Activated T-helper 9 cell treated with anti-CD3 and anti-CD28 coated beads, Interleukin-2, amount 50 U/mL, for 16 hours (primary cell): ENCODE data around the gene KIRREL3.

Source experiments
- DNase-seq: peaks from one replicate; pipeline ENCODE4 v3.0.0-alpha.2; 2020; ENCODE audit warnings: low read depth

Gene KIRREL3

DNA sequence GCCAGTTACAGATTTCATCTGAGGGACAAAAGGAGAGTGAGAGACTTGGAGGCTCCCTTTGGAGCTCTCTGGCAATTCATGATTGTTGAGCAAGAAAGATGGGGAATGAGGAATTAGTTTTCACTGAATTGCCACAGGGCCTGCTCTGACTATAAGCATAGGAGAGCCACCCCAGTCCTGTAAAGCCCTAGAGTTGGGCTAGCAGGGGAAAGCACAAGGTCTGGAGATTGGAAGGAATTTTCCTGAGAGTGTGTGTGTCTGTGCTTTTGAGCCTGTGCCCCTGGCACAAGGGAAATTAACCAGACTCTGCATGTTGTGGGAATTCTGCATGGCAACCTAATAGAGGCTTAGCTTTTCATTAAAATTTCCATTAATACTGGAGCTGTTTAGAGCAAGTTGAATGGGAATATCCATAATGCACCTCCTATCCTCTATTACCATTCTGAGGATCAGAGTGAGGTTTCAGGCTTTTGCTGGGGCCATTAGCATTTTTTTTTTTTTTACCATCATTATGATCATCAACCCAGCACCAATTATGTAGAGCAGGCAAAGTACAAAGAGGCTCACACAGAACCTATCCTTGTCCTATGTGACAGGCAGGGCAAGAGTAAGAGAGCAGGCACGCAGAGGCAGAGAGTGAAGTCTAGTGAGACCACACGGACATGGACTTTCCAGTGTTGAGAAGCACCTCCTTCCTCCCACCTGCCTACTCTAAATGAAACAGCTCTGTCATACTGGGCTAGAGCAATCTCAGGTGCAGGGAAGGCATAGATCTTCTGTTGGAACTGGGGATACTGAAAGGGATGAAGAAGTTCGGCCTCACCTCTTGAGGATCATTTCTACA, 336.6 kb downstream of the KIRREL3 start:
- DNase-seq = no peak

GRCh38 chr11:126662035-126662790, 338.4 kb downstream of the KIRREL3 start:
- no peak for DNase-seq

GRCh38 chr11:126660761-126661425, 339.7 kb downstream of the KIRREL3 start:
- no peak for DNase-seq

GRCh38 chr11:126660321-126660720, 340.2 kb downstream of the KIRREL3 start:
- no peak for DNase-seq

- DNase-seq = no peak
Measured at GRCh38 chr11:126658306-126659056, 342.1 kb downstream of the KIRREL3 start.

DNA sequence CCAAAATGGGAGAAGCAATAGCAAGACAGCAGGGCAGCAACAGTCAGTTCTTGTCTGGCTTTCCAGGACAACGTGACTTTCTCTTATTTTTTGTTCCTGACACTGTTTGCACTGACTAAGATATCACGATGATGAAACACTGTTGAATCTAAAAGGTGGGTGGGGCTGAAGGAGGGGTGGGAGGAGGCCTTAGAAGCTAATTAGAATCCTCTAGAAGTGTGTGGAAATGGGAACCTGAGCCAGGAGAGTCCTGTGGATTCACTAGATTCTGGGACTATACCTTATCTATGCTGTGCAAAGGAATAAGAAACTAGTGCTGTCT, 344.8 kb downstream of the KIRREL3 start:
- no peak for DNase-seq

DNA sequence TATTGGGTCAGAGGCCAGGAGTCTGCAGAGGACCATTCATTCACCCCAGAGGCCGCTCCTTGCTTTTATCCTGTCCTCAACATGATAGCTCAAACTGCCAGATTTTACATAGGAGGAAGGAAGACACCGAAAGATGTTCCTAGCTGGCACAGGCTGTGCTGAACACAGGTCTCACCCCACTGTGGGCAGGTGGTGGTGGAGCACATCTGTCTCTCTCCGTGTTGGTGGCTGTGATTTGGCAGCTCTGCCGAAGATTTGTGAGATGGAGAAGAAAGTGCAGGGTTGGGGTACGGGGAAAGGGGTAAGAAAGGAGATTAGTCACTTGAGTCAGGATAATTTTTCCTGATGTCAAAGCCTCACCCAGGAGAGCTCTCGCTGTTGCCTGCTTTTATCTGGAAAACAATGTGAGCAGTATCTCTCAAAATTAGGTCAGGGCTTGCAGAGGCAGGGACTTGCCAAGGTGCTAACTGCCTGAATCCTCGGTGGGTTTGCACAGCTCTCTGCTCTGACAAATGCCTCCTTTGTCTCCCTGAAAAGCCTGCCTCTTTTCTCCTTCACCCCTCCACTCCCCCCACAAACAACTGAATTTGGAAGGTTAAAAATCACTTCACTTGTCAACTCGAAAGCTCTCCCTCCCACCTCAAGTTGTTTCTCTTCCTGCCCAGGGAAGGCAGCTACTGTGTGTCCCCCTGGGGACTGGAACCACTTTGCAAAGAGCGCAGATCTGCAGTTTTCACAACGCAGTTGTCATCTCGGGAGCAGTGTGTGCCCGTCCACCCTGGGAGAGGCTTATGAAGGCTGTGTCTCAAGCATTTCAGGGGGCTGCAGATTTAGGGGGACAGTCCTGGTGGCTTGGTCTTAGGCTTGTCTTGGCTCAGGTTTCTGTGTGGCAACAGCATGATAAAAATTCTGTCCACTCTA, 345.4 kb downstream of the KIRREL3 start:
- DNase-seq = no peak

DNA sequence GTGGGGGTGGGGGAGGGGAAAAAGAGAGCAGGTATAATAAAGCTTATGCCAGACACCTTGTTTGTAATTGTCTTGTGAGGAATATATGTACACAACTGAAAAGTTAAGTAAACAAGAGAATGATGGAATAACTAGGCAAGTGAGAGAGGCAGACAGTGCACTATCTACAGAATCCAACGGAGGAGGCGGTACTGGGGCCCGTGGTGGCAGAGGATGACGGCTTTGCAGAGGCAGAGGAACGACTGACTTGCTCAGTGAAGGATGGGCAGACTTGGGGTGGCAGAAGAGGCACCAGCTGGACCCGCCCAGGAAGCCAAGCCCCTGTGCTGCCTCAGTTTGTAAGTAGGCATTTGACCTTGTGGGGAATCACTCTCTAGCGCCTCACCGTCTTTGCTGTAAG, 347.5 kb downstream of the KIRREL3 start:
- no peak for DNase-seq

DNA sequence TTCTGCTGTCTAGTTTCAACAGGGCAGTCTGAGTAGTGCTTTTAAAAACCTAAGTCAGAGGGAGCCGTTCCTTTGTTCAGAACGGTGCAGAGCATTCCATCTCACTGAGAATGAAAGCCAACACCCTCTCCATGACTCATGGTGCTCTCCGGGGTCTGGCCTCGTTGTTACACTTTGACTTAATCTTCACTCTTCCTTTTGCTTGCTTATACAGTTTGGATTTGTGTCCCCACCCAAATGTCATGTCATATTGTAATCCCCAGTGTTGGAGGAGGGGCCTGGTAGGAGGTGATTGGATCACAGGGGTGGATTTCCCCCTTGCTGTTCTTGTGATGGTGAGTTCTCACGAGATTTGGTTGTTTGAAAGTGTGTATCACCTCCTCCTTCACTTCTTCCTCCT, 352.8 kb downstream of the KIRREL3 start:
- no peak for DNase-seq

DNA sequence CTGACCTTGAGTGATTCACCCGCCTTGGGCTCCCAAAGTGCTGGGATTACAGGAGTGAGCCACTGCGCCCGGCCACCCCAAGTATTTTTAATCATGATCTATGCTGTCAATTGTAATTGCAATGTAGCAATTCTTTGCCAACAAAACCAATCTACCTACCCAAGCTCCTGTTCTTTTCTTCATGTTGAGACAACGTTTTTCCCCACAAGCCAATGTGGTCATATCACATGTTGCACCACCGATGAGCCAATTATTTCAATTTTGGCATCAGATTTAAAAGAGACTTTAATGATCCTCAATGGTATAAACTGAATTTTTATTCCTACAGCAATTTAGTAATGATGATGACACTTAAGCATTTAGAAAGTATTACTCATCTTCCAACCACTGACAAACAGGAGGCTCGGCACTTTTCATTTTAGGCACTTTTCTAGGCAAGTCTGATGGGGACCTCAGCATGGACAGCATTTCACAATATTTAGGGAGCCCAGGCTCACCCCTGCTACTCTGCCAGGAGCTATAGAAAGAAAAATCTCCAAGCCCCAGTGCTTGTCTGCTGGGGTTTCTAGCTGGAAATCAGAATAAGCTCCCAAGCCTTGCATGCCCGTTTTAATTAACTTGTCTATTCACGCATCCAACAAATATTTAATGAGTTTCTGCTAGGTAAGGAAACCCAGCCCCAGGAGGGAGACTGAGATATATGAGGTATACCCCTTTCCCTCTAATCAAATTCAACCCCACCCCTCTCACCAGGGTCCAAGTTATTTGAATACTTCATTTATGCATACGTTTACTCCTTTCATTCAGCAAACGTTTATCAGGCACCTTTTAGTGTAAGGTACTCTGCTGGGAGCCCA, 353.6 kb downstream of the KIRREL3 start:
- DNase-seq = no peak

DNA sequence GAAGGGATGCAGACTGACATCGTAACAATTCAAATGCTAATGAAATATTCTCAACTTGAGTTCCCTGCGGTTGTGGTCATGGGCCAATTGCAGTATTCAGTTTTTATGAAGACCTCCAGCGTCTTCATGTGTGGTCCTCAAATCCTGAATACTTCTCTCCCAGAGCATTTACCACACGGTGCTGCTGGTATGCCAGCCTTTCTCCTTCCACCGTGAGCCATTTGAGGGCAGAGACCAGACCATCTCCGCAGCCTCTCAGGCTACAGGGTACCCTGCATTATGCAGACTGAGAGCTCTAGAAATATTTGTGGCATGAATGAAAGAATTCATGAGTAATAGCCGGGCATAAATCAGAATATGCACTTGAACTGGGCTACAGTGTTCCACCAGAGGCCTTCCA, 355.4 kb downstream of the KIRREL3 start:
- no peak for DNase-seq

GRCh38 chr11:126640186-126640585, 360.4 kb downstream of the KIRREL3 start:
- no peak for DNase-seq

DNA sequence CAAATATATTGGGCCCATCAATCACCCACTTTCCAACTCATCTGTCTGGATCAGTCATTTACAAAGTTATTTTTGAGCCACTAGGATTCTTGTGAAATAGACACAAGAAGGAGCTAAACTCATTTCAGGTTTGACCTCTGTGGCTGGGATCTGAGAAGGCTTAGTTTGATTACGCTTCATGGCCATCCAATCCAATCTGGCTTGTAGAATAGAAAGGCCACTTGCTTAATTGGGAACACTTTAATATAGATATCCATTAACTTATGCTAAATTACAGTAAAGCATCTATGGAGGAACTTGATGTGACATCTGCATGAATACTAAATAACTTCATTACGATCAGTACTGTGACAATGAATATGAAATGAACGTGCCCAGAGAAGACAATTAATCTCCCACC, 360.9 kb downstream of the KIRREL3 start:
- no peak for DNase-seq

- no peak for DNase-seq
Measured at GRCh38 chr11:126638648-126639047, 361.9 kb downstream of the KIRREL3 start.

DNA sequence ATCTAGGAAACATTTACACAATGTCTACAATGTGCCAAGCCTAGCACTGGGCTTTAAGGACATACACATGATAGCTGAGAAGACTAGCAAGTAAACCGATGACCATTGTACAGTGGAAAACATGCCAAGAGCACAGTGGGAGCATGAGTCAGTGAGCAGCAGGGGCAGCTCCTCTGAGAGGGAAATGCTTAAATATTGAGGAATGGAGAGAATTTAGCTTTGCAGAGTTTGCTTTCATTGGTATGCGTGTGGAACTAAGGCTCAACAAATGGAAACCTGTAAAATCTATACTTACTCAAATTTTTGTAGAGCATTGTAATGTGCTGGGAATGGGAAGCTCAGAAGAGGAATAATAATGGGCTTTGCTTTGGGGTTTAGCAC, 362.8 kb downstream of the KIRREL3 start:
- no peak for DNase-seq

DNA sequence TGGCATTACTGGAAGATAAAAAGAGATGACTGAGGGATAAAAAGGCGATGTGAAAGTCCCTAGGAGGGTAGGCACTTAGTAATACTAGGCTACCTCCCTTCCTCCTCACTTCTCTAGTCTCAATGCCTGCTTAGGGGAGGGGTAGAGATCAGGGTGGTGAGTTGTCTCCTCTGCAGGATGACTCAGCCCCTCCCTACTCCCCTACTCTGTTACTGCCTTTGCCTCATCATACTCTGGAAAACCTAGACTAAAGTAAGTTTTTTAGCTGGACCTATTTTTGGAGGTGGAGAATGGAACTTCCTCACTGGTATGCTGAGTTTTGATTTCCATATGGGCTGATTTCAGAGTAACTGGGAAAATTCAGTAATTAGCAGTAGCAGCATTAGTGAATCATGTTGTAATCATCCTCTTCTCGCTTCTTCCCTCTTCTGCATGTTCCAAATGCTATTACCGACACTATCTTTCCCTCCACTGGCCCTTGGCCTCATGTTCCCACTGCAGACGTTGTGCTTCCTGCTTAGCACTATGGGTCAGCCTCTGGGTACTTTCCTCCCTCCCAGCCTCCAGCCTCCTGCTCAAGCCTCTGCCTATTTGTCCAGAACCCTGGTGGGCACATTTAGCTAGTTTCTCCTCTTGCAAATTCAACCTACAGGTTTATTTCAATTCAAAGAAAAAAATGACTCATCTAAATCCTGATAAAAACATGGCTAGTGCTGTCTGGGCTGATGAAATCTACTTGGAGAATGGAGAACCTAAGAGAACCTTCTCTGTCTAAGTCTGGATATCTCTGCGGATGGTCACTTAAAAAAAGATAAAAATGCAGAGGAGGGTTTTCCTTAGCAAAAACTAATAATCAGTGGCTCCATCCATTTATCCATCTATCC, 363.4 kb downstream of the KIRREL3 start:
- no peak for DNase-seq

GRCh38 chr11:126635511-126635910, 365.1 kb downstream of the KIRREL3 start:
- no peak for DNase-seq

DNA sequence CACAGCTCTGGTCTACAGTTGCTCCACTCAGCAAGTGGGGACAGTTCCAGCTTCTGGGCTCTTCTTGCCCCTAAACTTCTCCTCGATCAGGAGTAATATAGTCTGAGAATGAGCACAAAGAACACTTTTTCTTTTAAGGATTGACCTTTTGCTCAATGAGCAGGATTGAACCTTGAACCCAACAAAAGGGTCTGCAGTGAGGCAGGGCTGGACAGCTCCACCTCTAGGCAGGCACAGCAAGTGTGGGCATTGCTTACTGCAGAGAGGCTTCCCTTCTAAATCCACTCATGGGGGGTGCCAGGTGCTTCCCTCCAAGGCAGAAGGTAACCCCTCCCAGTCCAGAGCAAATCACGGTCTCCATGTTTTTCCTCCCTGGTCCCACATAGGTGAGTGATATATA, 365.6 kb downstream of the KIRREL3 start:
- no peak for DNase-seq

DNA sequence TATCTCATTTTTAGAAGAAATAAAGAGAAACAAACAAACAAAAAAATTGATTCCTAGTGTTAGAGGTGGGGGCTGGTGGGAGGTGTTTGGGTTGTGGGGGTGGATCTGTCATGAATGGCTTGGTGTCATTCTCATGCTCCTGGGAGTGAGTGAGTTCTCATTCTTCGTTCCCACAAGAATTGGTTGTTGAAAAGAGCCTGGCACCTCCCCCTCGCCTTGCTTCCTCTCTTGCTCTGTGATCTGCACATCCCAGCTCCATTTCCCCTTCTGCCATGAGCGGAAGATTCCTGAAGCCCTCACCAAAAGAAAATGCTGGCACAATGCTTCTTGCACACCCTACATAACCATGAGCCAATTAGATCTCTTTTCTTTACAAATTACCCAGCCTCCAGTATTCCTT, 367.2 kb downstream of the KIRREL3 start:
- no peak for DNase-seq
